ENCODE data around the gene TM9SF2.

TM9SF2 gene

GRCh38 chr13:99582511-99582910, 81.2 kb downstream of the TM9SF2 start:
- no peak for DNase-seq (ENCODE audit: low spot score)

GRCh38 chr13:99585609-99586008, 84.3 kb downstream of the TM9SF2 start:
- DNase-seq (ENCODE audit: low spot score), result no peak

DNA sequence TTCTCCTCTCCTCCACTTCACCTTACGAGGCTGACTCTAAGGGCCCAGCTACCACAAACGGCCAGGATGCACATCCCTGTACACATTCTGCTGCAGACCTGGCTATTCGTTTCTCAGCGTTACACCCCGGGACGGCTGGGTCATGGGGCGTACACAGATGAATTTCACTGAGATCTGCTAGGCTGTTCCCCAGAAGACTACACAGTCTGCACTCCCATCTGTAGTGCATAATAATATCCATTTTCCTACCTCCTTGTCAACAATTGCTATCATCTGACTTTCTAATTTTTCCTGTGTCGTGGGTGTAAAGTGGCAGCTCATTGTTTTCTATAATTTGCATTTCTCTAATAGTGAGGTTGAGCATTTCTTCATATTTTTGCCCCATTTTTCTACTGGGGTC, 85.7 kb downstream of the TM9SF2 start:
- DNase-seq (ENCODE audit: low spot score), result no peak

- no peak for DNase-seq (ENCODE audit: low spot score)
These were observed 86.8 kb downstream of the TM9SF2 start for GRCh38 chr13:99587893-99588606.

DNA sequence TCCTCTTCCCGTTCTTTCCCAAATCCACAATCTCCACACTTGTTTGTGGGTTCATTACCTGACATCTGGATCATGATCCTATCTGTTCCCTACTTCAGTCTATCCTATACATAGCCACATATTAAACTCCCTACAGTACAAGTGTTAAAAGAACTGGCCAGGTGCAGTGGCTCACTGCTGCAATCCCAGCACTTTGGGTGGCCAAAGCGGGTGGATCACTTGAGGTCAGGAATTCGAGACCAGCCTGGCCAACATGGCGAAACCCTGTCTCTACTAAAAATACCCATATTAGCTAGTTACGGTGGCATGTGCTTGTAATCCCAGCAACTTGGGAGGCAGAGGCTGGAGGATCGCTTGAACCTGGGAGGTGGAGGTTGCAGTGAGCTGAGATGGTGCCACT, 88.3 kb downstream of the TM9SF2 start:
- DNase-seq (ENCODE audit: low spot score), result no peak

GRCh38 chr13:99590519-99591011, 89.3 kb downstream of the TM9SF2 start:
- DNase-seq (ENCODE audit: low spot score), result peak; percentile 38

DNA sequence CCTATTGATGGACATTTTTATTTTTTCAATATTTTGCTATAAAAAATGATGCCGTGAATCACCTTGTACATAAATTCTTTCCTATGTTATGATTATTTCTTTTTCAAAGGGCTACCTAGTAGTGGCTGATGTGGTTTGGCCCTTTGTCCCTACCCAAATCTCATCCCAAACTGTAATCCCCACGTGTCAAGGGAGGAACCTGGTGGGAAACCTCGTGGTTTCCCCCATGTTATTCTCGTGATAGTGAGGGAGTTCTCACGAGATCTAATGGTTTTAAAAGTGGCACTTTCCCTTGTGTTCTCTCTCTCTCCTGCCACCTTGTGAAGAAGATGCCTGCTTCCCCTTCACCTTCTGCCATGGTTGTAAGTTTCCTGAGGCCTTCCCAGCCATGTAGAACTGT, 94.9 kb downstream of the TM9SF2 start:
- DNase-seq (ENCODE audit: low spot score), result no peak

- no peak for DNase-seq (ENCODE audit: low spot score)
These were observed 99.0 kb downstream of the TM9SF2 start for GRCh38 chr13:99600318-99600717.

GRCh38 chr13:99601535-99601934, 100.3 kb downstream of the TM9SF2 start:
- no peak for DNase-seq (ENCODE audit: low spot score)

DNA sequence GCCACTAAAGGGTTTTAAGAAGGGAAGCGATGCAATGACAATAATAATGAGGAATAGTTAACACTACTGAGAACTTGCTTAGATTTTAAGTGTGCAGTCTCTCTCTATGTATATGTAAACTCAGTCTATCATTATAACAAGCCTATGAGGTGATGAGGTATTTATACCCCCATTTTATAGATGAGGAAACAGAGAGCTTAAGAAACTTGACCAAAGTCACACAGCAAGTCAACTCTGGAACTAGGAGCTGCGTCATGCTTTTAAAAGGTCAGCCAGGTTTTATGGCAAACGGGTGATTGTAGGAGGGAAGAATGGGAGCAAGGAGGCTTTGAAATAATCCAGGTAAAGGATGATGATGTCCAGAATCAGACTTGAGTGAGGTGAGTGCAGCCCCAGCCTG, 103.4 kb downstream of the TM9SF2 start:
- no peak for DNase-seq (ENCODE audit: low spot score)

- peak; percentile 39 for DNase-seq (ENCODE audit: low spot score)
These were observed 104.4 kb downstream of the TM9SF2 start for GRCh38 chr13:99605420-99606323.

- peak; percentile 76 for DNase-seq (ENCODE audit: low spot score)
These were observed 105.2 kb downstream of the TM9SF2 start, which contains the start of gene CLYBL for GRCh38 chr13:99606324-99607066. Gene CLYBL, plus strand, starts transcription at chr13:99606690.

GRCh38 chr13:99608345-99608744, 107.1 kb downstream of the TM9SF2 start:
- no peak for DNase-seq (ENCODE audit: low spot score)

GRCh38 chr13:99610702-99611289, 109.5 kb downstream of the TM9SF2 start:
- DNase-seq (ENCODE audit: low spot score), result no peak

Data from hepatic stellate cell (primary cell).